Esophagus muscularis mucosa (tissue), 3 donors: Measurements from ENCODE around the gene IGF2.

ENCODE experiments used
- POLR2A ChIP-seq: fragments of 450-650 bp; IDR thresholded peaks from one replicate; pipeline ENCODE4 v1.6.1; 2017; ENCODE audit warnings: antibody characterized with exemption, moderate library complexity, mild to moderate bottlenecking, low read depth
- TF ChIP-seq, protein P1 (sequence below), 3 experiments: fragments of 200-600 bp in 2 of 3; fragments of 450-650 bp in 1 of 3; sonication (generic) in 2 of 3; IDR thresholded peaks; one replicate each; pipeline ENCODE4 v1.5.1; 2017 to 2019; ENCODE audit warnings: antibody characterized with exemption in 3 of 3, mild to moderate bottlenecking in 2 of 3, moderate library complexity in 1 of 3

DNA sequence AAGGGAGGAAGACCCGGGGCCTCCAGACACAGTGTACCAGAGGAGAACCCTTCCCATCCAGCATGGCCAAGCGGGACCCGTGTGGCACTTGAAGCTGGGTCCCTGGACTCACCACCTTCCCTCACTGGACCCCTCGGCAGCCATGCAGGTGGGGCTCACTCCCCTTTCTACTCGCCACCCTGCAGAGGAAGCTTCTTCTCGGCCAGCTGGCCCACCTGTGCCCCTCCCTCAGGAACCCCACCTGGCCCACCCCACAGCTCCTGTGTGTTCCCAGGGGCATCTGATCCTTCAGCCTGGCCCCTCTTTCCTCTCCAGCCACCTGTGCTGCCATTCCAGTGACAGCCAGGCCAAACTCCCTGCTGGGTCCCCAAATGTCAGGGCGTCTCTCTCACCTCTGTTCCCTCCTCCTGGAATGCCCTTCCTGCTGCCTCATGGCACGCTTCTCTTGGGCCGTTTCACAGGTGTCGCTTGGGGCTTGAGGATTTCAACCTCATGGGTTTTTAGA is 38.0 kb downstream of the IGF2 start:
- TF ChIP-seq, protein P1, sequence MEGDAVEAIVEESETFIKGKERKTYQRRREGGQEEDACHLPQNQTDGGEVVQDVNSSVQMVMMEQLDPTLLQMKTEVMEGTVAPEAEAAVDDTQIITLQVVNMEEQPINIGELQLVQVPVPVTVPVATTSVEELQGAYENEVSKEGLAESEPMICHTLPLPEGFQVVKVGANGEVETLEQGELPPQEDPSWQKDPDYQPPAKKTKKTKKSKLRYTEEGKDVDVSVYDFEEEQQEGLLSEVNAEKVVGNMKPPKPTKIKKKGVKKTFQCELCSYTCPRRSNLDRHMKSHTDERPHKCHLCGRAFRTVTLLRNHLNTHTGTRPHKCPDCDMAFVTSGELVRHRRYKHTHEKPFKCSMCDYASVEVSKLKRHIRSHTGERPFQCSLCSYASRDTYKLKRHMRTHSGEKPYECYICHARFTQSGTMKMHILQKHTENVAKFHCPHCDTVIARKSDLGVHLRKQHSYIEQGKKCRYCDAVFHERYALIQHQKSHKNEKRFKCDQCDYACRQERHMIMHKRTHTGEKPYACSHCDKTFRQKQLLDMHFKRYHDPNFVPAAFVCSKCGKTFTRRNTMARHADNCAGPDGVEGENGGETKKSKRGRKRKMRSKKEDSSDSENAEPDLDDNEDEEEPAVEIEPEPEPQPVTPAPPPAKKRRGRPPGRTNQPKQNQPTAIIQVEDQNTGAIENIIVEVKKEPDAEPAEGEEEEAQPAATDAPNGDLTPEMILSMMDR (IDR thresholded peaks at IDR 0.05): no peak
- TF ChIP-seq POLR2A: no peak
